Progenitor cell of endocrine pancreas (in vitro differentiated cells): ENCODE results near the gene ANGPTL4. TPM values are rescaled to one million over a fixed set of nuclear protein-coding genes. Genes with fewer than 3 reads are reported as not detected.

Experiments used
- DNase-seq: peaks from one replicate; pipeline ENCODE4 v3.0.0; 2021; ENCODE audit warnings: low spot score; ENCODE audit not compliant: unreplicated experiment
- H3K27ac Mint-ChIP-seq: 2 replicates; pipeline ENCODE4 v1.8.0; 2021; ENCODE audit warnings: mild to moderate bottlenecking, moderate library complexity, mixed read lengths
- H3K27me3 Mint-ChIP-seq: 2 replicates; pipeline ENCODE4 v1.8.0; 2021; ENCODE audit warnings: mixed read lengths
- H3K36me3 Mint-ChIP-seq: 2 replicates; pipeline ENCODE4 v1.8.0; 2022; ENCODE audit warnings: mixed read lengths; ENCODE audit not compliant: insufficient read depth
- H3K4me1 Mint-ChIP-seq: 2 replicates; pipeline ENCODE4 v1.8.0; 2021; ENCODE audit warnings: low read depth, mixed read lengths
- H3K4me3 Mint-ChIP-seq: 2 replicates; pipeline ENCODE4 v1.8.0; 2021; ENCODE audit warnings: low read depth, mild to moderate bottlenecking, moderate library complexity, mixed read lengths
- H3K9me3 Mint-ChIP-seq: 2 replicates; pipeline ENCODE4 v1.8.0; 2021; ENCODE audit warnings: low read depth, mixed read lengths
- total RNA-seq: library from RNA; stranded (reverse); gene quantifications from 2 replicates; pipeline ENCODE4 v1.2.1, GENCODE V29; 2021
- TF ChIP-seq, protein P1 (sequence below): fragments of 200-600 bp; sonication (generic); IDR thresholded peaks from one replicate; pipeline ENCODE4 v1.5.0; 2021; ENCODE audit warnings: antibody characterized with exemption, mild to moderate bottlenecking; ENCODE audit not compliant: unreplicated experiment

Gene ANGPTL4
- total RNA-seq, 1 donor from 2014 or later, result 0.77 TPM

DNA sequence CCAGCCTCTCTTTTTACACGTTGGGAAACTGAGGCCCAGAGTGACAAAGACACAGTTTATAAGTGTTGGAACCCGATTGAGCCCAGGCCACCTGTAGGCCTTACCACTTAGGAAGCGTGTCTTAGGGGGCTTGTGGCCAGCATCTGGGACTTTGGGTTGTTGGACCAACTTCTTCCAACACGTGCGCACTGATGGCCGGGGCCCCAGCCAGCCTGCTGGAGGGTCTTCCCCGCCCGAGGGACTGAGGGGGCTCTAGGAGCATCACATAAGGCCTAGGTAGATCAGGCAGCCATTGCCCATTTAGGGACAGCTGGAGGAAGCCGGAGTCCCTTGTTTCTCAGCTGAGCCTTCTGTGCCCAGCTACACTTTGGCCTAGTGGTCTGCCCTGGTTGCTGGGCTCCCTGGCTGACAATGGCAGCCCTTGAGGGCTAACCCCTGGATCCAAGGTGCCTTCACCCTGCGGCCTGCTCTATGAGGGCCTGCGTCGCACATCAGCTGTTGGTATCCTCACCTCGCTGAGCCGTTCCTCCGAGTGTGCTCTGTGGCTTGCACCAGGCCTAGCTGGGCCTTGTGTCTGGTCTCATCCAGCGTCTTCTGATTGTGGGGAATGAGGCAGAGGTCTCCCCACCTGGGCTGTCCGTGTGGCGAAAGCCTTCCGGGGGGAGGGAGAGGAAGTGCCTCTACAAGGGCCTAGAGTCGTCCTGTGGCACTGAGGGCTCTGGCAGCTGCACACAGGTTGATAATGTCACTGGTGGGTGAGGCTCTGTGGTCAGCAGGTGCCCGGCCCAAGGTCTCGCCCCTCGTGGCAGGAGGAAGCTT, 27.5 kb downstream of the ANGPTL4 start:
- TF ChIP-seq, protein P1, sequence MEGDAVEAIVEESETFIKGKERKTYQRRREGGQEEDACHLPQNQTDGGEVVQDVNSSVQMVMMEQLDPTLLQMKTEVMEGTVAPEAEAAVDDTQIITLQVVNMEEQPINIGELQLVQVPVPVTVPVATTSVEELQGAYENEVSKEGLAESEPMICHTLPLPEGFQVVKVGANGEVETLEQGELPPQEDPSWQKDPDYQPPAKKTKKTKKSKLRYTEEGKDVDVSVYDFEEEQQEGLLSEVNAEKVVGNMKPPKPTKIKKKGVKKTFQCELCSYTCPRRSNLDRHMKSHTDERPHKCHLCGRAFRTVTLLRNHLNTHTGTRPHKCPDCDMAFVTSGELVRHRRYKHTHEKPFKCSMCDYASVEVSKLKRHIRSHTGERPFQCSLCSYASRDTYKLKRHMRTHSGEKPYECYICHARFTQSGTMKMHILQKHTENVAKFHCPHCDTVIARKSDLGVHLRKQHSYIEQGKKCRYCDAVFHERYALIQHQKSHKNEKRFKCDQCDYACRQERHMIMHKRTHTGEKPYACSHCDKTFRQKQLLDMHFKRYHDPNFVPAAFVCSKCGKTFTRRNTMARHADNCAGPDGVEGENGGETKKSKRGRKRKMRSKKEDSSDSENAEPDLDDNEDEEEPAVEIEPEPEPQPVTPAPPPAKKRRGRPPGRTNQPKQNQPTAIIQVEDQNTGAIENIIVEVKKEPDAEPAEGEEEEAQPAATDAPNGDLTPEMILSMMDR, result no peak
- Mint-ChIP-seq H3K4me3 (peak overlapping the region; percentile 69), H3K36me3 (peaks cover 6% of the 10 kb centered on the region), H3K27me3 (no peaks in the 10 kb centered on the region), H3K9me3 (peaks cover 4% of the 10 kb centered on the region), H3K27ac (peak overlapping the region; percentile 95), H3K4me1 (peaks cover 27% of the 10 kb centered on the region)
- no peak for DNase-seq

DNA sequence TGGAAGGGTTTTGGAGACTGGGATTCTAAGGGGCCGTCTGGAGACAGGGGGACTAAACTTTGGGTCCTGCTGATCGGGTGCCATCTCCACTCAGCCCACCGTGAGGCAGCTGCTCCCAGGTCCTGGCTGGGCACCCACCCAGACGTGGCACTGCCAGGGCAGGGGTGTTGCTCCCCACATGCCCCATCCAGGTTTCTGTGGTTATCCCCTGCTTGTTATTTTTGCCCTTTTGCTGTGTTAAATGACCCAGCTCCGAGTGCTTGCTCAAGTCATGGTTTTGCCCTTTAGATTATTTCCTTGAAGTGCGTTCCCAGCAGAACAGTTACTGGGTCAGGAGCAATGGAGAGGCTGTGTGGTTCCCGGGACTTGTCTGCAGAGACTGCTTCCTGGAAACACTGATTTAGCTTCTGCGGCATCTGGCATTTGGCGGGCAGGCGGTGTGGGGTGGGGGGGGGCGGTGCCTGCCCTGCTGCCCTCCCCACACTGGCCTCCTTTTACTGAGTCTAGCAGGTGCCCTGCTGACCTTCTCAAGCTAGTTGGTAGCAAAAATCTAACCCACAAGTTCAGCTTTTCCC, 28.1 kb downstream of the ANGPTL4 start:
- Mint-ChIP-seq H3K4me1 (peaks cover 30% of the 10 kb centered on the region), H3K4me3 (peak overlapping the region; percentile 24), H3K36me3 (peaks cover 6% of the 10 kb centered on the region), H3K27me3 (no peaks in the 10 kb centered on the region), H3K27ac (peak overlapping the region; percentile 95), H3K9me3 (peaks cover 4% of the 10 kb centered on the region)
- TF ChIP-seq, protein P1, result no peak
- DNase-seq, result no peak

DNA sequence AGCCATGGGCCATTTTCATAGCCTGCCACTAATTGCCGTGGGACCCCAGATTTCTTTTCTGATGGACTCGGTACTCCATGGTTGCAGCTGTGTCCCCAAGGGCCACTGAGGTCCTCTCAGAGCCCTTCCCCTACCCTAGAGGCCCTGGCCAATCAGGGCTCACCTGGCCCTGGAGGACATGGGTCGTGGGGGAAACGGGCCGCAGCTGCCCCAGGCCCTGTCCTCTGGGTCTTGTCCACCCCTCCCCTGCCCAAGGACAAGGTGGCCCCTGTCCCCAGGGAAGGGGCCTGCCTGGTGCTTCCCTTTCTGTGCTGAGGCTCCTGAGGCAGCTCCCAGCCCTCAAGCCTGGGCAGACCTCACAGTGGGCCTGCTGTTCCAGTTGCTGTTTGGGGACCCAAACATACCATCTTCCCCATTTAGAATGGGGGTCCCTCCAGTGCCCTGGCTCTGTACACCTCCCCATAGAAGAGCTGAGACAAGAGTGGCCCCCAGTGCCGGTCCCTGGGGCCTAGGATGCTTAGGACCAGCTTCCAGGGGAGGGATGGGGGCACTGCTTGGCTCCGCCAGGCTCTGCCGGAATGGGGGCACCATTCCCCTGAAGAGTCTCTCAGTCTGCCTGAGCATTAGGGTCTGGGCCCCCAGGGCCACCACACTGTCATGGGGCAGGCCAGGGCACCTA, 29.4 kb downstream of the ANGPTL4 start:
- DNase-seq, result no peak
- H3K36me3 Mint-ChIP-seq, result peaks cover 2% of the 10 kb centered on the region
- H3K4me3 Mint-ChIP-seq, result peak overlapping the region; percentile 34
- H3K27me3 Mint-ChIP-seq, result no peaks in the 10 kb centered on the region
- H3K4me1 Mint-ChIP-seq, result peaks cover 29% of the 10 kb centered on the region
- no peak overlapping the region for H3K27ac Mint-ChIP-seq
- TF ChIP-seq, protein P1, result no peak
- H3K9me3 Mint-ChIP-seq, result no peaks in the 10 kb centered on the region

DNA sequence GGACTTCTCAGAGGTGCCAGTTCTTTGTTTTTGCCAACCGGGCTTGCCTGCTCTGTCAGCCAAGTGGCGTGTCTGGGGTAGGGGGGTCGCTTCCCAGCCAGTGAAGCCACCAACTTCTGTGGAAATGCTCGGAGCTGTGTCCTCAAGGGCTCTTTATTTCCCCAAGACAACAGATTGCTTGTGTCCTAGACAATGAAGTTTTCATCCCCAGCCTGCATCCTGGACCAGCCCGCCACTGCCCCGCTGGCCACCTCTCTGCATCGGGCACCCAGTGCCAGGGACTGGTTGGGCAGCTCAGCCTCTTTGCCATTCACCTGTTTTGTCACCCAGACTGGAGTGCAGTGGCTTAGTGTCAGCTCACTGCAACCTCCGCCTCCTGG, 29.9 kb downstream of the ANGPTL4 start:
- Mint-ChIP-seq H3K4me3 (no peak overlapping the region), H3K4me1 (peaks cover 29% of the 10 kb centered on the region), H3K9me3 (no peaks in the 10 kb centered on the region), H3K27me3 (no peaks in the 10 kb centered on the region), H3K27ac (peak overlapping the region; percentile 79), H3K36me3 (peaks cover 2% of the 10 kb centered on the region)
- no peak for DNase-seq
- TF ChIP-seq, protein P1, result no peak

DNA sequence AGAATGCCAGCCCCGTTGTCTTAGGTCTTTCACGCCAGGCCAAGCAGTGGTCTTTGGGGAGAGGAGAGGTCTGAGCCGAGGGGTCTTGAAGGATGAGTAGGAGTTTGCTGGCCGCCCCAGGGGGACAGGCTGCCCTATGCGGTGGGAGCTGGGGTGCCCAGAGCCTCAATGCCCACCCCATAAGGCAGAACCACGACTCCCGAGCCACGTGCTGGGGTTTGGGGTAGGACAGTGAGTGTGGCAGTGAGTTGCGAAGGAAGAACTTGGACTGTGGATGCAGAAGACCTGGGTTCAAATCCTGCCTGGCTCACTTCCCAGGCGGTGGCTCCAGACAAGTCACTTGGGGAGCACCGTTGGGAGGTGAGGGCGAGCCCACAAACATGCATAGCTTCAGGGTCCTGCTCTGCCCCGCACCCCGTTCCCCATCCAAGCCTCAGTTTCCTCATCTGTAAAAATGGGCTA, 31.7 kb downstream of the ANGPTL4 start:
- H3K4me3 Mint-ChIP-seq, result no peak overlapping the region
- no peak overlapping the region for H3K27ac Mint-ChIP-seq
- DNase-seq, result no peak
- TF ChIP-seq, protein P1, result no peak
- no peaks in the 10 kb centered on the region for H3K27me3 Mint-ChIP-seq
- H3K36me3 Mint-ChIP-seq, result peaks cover 7% of the 10 kb centered on the region
- peaks cover 25% of the 10 kb centered on the region for H3K4me1 Mint-ChIP-seq
- H3K9me3 Mint-ChIP-seq, result no peaks in the 10 kb centered on the region
